Left renal cortex interstitium (tissue), 4 donors: ENCODE measurements around the gene LHX4. TPM values are rescaled to one million over a fixed set of nuclear protein-coding genes. Genes with fewer than 3 reads are reported as not detected.

ENCODE experiments used
- DNase-seq, 4 donors: peaks; one replicate each; pipeline ENCODE4 v3.0.0-alpha.2; 2013; ENCODE audit warnings: low read depth in 4 of 4, low spot score in 2 of 4, missing footprints in 1 of 4
- polyA plus RNA-seq, 4 donors: library from polyadenylated mRNA; unstranded; fragments of 120-200 nt; gene quantifications; one replicate each; pipeline ENCODE4 v1.2.1, GENCODE V29; 2013; ENCODE audit not compliant: insufficient read length in 4 of 4

LHX4 gene
- polyA plus RNA-seq, 4 donors: 1.1 to 4.2 (median 2.6) TPM

GRCh38 chr1:180224902-180225301, 5.2 kb upstream of the LHX4 start:
- no peak for DNase-seq

GRCh38 chr1:180225403-180225802, 4.7 kb upstream of the LHX4 start:
- DNase-seq: no peak

GRCh38 chr1:180227861-180228647, 2.0 kb upstream of the LHX4 start:
- DNase-seq: no peak

- no peak for DNase-seq
These were observed 1.2 kb upstream of the LHX4 start for GRCh38 chr1:180228648-180229482.

GRCh38 chr1:180230416-180230790, 339 bp downstream of the LHX4 start:
- no peak for DNase-seq

- DNase-seq: no peak
These were observed 884 bp downstream of the LHX4 start for GRCh38 chr1:180230791-180231505.

GRCh38 chr1:180231506-180231921, 1.4 kb downstream of the LHX4 start:
- DNase-seq: no peak

- DNase-seq: no peak
These were observed 1.9 kb downstream of the LHX4 start for GRCh38 chr1:180231936-180232335.

GRCh38 chr1:180232521-180233043, 2.5 kb downstream of the LHX4 start:
- DNase-seq: no peak

- no peak for DNase-seq
These were observed 3.3 kb downstream of the LHX4 start for GRCh38 chr1:180233191-180234011.

GRCh38 chr1:180234369-180235076, 4.5 kb downstream of the LHX4 start:
- DNase-seq: no peak

- DNase-seq: no peak
These were observed 5.0 kb downstream of the LHX4 start for GRCh38 chr1:180235077-180235501.

- no peak for DNase-seq
These were observed 5.6 kb downstream of the LHX4 start for GRCh38 chr1:180235502-180236239.

GRCh38 chr1:180236698-180237509, 6.8 kb downstream of the LHX4 start:
- no peak for DNase-seq

- DNase-seq: no peak
These were observed 7.9 kb downstream of the LHX4 start for GRCh38 chr1:180237869-180238476.

- DNase-seq: no peak
These were observed 8.6 kb downstream of the LHX4 start for GRCh38 chr1:180238675-180239074.
